Stimulated activated CD4-positive, alpha-beta T cell treated with anti-CD3 and anti-CD28 coated beads, Interleukin-4, amount 100 ng/mL, for 1 hour (primary cell): Measurements from ENCODE around the gene RPL10.
"Not testable (repeated sequence)": the region's sequence is repeated elsewhere in the genome, so short reads cannot be mapped to it uniquely, and the experiment has no call there.

Experiments
- DNase-seq: peaks from one replicate; pipeline ENCODE4 v3.0.0-alpha.2; 2020

Gene RPL10

DNA sequence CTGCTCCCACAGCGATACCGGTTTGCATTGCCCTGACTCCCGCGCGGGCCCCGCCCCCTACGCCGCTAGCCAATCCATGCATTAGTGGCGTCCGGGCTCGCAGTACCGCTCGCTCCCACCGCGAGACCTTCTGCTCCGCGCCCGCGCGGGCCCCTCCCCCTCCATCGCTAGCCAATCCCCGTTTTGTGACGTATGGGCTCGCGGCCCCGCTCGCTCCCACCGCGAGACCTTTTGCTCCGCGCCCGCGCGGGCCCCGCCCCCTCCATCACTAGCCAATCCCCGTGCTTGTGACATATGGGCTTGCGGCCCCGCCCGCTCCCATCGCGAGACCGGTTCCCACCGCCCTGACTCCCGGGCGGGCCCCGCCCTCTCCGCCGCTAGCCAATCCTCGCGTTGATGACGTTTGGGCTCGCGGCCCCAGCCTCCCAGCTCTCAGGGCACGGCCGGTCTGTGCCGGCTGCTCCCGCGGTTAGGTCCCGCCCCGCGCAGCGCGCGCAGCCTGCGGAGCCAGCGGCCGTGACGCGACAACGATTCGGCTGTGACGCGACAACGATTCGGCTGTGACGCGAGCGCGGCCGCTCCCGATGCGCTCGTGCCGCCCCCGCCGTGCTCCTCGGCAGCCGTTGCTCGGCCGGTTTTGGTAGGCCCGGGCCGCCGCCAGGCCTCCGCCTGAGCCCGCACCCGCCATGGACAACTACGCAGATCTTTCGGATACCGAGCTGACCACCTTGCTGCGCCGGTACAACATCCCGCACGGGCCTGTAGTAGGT is 19.2 kb upstream of the RPL10 start, which contains the start of gene EMD:
TSS of gene EMD (plus strand) at position 497 of the 770 bp plus-strand sequence. CDS start at position 687, 190 bp downstream.
- peak; percentile 94 for DNase-seq

DNA sequence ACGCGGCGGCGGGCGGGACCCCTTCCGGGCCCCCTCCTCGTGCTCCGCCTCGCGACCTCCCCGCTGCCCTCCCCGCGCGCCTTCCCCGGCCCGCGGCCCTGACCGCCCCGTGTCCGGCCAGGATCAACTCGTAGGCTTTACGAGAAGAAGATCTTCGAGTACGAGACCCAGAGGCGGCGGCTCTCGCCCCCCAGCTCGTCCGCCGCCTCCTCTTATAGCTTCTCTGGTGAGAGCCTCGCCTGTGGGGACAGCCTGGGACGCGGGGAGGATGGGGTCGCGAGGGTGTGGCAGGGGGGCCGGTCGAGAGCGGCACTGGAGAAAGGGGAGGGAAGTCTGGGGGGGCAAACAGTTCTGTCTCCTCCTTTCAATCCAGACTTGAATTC is 18.6 kb upstream of the RPL10 start:
- DNase-seq = no peak

DNA sequence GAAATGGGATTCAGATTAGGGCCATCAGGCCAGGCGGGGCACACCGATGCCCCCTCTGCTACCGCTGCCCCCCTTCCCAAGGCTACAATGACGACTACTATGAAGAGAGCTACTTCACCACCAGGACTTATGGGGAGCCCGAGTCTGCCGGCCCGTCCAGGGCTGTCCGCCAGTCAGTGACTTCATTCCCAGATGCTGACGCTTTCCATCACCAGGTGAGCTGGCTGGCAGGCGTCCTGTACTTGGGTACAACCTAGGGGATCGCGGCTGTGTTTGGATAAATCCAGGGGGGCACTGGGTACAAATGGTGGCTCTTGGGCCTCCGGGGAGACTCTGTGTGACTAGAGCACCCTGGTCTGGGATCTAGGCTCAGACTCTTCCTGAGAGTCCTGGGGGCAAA is 18.0 kb upstream of the RPL10 start:
- no peak for DNase-seq

DNA sequence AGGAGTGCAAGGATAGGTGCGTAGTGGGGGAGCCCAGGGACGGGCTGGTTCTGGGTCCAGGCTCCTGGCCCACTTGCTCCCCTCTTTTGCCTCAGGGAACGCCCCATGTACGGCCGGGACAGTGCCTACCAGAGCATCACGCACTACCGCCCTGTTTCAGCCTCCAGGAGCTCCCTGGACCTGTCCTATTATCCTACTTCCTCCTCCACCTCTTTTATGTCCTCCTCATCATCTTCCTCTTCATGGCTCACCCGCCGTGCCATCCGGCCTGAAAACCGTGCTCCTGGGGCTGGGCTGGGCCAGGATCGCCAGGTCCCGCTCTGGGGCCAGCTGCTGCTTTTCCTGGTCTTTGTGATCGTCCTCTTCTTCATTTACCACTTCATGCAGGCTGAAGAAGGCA is 17.4 kb upstream of the RPL10 start:
- DNase-seq = no peak

DNA sequence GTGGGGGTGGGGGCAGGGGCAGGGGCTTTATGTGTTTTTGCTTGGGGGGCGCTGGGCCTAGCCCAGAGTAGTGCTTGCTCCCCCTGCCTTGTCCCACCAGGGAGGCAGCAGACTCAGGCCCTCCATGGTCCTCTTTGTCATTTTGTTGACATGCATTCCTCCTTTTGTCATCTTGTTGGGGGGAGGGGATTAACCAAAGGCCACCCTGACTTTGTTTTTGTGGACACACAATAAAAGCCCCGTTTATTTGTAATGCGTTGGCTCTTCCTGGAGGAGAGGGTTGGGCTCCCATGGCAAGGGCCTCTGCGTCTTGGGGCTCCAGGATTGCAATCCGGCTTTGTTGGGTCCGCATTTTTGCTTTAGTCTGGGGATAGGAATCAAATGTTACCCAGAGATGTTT is 16.9 kb upstream of the RPL10 start:
- no peak for DNase-seq

DNA sequence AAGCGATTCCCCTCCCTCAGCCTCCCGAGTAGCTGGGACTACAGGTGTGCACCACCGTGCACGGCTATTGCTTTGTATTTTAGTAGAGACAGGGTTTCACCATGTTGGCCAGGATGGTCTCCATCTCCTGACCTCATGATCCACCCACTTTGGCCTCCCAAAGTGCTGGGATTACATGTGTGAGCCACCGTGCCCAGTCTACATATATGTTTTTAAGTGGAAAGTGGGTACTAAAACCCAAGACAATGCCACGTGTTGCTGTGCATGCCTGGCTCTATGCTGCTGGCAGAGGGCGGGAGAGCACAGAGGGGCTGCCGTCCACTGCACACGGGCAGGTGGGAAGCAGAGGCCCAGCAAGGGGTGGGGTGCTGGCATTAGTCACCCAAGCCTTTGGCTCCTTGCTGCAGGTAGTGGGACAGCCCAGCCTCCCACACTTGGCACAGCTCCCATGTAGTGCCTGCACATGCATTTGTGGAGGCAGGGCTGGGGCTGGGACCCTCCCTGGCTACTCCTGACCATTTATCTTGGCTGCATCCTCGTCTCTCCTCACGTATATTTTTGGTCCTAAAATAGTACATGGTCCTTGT is 15.6 kb upstream of the RPL10 start:
- DNase-seq = no peak

DNA sequence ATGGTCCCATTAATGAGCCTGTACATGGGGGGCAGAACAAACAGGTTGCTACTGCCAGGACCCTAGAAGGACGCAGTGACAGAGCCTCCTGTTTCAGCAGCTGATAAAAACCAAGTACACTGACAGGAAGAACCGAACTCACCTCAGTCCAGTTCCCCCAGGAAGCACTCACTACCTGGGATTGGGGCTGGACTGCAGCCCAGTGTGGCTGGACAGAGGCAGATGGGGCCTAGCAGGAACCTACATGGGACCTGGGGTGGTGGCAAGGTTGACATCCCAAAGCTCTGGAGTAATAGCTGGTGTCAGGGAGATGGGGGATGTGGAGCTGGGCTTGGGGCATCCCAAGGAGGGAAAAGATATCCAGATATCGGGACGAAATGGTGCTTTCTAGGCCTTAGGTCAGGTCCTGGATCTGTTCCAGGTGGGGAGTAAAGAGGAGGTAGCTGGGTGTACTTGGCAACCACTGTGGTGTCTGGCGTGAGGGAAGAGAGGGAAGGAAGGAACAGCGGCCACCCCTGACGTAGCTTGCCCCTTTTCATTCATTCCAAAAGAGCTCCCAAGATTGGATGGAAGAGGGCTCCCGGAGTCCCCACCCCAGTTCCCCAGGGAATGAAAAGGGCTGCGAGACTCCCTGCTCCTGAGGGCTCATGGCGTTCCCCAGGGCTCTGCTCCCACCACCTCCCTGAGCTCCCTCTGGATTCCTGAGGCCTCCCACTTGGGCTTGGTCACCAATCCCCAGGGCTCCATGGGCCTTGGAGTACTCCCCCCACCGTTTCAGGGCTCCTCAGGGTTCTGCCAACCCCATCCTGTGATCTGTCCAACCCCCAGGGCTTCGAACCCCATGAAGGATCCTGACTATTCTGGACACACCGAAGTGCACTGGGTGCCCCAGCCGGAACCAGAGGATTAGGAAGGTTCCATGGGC is 14.6 kb upstream of the RPL10 start:
- no peak for DNase-seq

DNA sequence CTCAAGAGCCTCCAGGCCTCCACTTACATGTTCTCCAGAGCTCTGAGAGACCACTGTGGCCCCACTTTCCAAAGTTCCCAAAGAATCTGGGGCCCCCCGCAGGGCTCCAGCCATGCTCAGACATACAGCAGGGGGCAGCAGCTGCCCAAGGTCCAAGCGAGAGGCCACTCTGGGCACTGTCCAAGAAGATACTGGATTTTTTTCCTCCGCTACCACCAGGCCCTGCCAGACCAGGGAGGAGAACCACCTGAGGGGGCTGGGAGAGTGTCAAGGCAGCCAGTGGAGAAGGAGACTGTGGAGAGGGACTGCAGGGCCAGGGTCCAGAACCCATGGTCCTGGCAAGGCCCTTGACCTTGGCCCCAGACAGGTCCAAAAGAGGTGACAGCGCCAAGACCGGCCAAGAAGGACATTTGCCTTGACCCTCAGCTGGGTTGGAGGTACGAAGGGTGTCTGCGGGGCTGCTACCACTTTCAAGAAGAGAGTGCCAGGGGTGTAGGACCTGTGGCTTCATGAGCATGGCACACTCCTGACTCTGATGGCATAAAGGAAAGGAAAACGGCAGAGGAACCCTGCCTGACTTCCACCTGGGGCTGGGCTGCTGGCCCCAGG is 13.8 kb upstream of the RPL10 start:
- no peak for DNase-seq

DNA sequence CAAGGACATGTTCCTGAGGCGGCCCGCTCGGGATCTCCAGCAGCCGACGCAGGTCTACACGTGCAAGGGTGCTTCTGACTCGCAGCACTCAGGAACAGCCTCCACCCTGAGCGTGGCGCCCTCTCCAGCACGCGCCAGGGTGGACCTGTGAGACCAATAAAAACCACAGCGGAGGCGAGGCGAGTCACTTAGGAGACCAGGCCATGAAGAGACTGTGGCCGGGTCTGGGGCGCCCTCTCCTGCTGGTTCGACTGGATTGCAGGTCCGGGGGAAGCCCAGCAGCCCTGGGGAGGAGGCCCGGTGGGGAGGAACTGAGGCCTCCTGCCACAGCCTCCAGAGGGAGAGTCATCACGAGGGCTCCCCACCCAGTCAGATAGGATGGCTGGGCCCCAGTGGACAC is 10.1 kb upstream of the RPL10 start:
- not testable (repeated sequence) for DNase-seq

DNA sequence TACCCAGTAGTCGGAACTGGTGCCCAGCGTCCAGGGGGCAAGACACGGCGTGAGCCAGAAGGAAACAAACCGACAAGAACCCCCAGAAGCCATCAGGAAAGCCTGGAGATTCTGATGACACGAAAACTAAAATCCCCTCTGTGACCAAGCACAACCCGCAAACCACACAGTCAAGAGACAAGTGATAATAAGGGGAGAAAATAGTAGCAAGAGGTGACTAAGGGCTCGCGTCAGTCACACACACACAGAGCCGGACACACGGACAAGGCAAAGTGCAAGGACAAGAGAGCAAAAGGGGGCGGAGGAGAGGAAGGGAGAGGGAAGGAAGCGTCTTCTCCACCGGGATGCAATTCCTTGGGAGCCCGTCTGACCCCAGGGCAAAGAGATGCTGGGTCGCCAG is 9.5 kb upstream of the RPL10 start:
- not testable (repeated sequence) for DNase-seq

DNA sequence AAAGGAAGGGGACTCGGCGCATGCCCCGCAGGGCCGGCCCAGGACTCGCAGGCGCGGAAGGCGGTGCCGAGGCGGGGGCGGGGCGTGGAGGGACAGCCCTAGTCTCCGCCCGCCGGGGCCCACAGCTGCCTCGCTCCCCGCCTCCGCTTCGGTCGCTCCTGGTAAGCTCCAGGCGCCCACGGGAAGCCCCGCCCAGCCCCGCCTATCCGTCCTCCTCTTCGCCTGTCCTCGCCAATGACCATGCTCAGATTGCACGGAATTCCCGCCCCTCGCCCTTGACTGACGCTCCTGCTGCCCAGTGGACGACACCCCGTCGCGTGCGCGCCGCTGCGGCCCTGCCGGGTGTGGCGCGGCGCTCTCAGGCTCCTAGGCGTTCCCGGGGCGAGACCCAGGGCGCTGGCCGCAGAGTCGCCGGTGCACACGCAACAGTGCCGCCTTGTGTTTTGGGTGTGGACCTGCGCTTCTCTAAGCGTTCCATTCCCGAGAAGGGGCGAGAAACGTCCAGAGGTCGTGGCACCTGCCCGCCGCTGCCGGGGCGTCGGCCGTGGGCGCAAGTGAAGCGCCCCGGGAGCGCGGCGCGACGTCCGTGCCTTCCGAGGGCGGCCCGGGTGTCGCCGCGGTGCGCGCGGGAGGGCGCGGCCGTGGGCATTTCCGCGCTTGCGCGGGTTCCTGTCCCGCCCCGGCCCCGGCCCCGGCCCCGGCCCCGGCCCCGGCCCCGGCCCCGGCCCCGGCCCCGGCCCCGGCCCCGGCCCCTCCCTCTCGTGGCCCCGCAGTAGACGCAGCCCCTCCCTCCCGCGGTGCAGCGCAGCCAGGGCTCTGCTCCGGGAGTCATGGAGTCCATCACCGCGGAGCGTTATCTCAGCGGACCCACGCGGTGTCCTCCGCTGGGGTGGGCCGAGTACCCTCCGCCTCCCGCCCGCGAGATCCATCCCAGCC is 8.1 kb upstream of the RPL10 start:
- DNase-seq = not testable (repeated sequence)

DNA sequence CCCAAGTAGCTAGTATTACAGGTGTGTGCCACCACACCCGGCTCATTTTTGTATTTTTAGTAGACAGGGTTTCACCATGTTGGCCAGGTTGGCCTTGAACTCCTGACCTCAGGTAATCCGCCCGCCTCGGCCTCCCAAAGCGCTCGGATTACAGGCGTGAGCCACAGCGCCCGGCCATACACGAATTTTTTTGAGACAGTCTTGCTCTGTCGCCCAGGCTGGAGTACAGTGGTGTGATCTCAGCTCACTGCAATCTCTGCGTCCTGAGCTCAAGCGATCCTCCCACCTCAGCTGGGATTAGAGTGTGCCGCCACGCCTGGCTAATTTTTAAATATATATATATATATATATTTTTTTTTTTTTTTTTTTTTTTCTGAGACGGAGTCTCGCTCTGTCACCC is 1.8 kb upstream of the RPL10 start:
- DNase-seq = not testable (repeated sequence)

DNA sequence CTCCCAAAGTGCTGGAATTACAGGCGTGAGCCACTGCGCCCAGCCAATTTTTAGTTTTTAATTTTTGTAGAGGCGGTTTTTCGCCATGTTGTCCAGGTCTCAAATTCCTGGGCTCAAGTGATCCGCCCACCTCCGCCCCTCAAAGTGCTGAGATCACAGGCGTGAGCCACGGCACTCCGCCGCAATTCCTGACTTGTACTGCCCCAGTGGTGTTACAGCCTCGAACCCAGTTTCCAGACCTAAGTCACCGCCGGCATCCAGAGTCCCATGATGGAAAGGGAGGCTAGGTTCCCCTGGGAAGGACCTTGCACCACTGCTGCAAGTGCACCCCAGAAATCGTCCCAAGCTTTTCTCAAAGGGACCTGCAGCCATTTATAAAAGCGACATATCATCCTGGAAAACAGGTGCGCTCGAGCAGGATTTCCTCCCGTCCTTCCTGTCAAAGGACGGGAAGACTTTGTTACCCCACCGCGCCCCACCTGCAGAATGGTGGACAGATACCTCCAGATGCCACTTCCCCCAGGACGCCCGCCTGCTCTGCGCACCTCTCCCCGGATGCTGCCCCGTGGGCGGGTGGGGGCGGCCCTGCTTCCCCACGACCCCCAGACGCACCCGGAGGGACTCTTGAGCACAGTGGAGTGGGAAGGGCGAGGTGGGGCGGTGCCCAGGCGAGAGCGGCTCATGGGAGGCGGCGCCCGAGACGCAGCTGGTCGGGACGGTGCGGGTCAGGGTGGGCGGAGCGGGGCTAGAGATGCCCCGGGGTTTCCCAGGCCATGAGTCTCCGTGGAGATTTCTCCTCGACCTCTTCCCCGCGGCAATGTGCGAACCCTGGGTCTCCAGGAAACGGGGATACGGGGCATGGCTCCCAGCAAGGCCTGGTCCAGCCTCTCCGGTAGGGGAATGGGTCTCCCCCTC is 947 bp upstream of the RPL10 start:
- DNase-seq = peak; percentile 71

DNA sequence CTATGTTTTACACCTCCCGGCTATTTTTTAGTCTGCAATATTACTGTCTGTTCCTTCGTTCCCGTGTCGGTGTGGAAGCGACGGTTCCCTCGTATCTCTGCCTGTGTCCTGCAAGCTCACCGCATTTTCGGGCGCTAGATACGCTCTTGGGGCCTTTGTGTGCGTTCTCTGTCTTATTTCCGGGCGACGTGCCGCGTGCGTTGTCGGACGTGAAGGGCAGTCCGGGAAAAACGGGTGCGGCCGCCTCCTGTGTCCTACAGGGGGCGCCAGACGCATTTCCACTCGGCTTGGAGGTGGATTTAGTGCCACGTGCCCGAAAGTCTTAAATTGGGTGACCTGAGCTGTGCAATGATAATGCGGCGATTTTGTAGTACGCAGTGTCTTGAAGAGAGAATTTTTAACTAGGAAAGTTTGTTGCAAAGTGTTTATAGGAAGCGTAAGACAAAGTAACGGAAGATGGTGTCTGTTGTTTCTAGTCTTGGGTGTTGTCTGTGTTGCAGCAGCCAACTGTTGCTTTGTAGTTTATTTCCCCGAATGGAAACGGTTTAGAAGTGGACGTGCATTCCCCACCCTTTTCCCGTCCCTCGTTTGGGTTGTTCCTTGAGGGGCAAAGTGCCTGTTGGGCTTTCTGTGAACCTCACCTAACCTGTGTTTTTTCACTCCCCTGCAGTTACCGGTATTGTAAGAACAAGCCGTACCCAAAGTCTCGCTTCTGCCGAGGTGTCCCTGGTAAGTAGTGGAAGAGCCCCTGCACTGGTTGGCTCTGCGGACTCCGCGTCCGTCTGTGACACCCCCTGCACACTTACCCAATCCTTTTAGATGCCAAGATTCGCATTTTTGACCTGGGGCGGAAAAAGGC is 720 bp downstream of the RPL10 start:
- peak; percentile 80 for DNase-seq

DNA sequence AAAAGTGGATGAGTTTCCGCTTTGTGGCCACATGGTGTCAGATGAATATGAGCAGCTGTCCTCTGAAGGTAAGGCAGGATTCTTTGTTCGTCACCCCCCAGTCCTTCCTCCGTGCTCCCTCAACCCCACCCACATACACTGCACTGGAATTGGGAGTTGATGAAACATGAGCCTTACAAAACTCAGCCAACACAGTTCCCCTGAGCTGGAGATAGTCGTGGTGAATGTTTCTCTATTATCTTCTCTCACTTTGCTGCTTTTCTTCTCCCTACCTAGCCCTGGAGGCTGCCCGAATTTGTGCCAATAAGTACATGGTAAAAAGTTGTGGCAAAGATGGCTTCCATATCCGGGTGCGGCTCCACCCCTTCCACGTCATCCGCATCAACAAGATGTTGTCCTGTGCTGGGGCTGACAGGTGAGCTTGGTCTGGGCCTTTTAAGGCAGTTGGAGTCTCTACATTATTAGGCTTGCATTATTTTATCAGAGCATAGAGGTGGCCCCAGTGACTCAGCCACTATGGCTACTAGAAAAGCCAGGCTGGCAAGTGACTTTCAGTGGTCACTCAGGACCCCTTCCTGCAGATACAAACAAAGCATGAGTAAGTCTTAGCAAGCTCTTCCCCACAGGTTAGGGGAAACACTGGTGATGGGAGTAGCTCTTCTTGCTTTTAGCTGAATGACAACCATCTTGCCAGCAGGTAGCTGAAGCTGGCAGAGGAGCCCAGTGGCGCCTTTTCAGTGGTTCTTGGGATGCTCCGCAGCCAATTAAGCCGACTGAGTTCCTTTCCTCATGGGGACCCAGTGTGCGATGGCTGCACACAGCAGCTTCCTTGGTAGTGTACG is 1.6 kb downstream of the RPL10 start:
- no peak for DNase-seq

DNA sequence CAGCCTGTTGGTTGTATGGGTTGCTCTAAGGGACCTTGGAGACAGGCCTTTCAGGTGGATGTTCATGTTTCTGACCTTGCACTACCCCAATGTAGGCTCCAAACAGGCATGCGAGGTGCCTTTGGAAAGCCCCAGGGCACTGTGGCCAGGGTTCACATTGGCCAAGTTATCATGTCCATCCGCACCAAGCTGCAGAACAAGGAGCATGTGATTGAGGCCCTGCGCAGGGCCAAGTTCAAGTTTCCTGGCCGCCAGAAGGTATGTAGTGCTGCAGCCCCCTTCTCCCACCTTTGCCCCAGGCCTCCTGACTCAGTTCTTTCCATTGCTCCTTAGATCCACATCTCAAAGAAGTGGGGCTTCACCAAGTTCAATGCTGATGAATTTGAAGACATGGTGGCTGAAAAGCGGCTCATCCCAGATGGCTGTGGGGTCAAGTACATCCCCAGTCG is 2.2 kb downstream of the RPL10 start:
- DNase-seq = not testable (repeated sequence)

DNA sequence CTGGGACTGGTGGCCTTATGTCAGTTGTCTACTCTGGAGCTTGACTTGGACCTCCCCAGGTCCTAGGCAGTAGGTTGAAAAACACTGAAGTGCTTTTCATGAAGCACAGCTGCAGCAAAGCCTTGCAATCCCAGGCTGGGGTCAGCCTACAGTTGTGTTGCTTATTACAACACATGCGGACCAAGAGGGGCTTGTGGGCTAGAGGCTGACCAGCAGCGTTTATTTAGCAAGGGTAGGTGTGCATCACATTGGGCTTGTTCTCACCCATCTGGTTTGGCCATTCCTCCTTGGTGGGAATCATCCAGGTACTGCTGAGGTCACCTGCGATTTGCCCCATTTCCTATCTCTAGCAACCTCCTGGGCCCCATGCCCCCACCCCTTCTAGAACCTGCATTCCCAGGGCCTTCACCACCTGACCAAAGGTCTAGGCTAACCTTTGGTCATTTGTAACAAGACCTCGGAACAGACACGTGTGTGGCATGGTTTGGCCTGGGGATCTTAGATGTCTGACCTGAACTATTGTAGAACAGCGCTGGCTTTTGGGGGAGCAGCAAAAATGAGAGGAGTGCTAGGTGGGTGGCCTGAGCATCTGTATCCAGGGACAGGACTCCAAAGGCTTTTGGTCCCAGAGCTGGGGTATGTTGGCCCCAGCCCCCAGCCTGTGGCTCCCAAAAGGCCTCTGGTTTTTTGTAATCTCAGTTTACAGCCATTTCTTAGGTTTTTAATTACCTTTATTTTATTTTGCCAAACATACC is 3.0 kb downstream of the RPL10 start:
- DNase-seq = no peak
